Stimulated activated CD4-positive, alpha-beta T cell treated with anti-CD3 and anti-CD28 coated beads, Interleukin-1b, Interleukin-23, amount 100 ng/mL, for 24 hours (primary cell): ENCODE measurements around the gene COPS3.
"Not testable (repeated sequence)": the region's sequence is repeated elsewhere in the genome, so short reads cannot be mapped to it uniquely, and the experiment has no call there.

ENCODE experiments used
- DNase-seq, 4 experiments: peaks; one replicate each; pipeline ENCODE4 v3.0.0-alpha.2; 2020; ENCODE audit warnings: low read depth in 4 of 4, low spot score in 1 of 4

COPS3 gene

GRCh38 chr17:17303010-17303846 is 22.2 kb upstream of the COPS3 start, which contains the start of gene NT5M:
TSS of gene NT5M (plus strand) at chr17:17303373. CDS start at chr17:17303551, 178 bp downstream.
- DNase-seq = peak; percentile 27 to 74 (median 50)

GRCh38 chr17:17301659-17302058 is 20.6 kb upstream of the COPS3 start:
- DNase-seq = not testable (repeated sequence)

GRCh38 chr17:17300624-17301568 is 19.9 kb upstream of the COPS3 start:
- peak in 2 of 4 experiments; percentile 47 to 50 for DNase-seq

- no peak for DNase-seq
Observed at GRCh38 chr17:17298108-17298507, 17.1 kb upstream of the COPS3 start.

- no peak for DNase-seq
Observed at GRCh38 chr17:17297217-17297616, 16.2 kb upstream of the COPS3 start.

- no peak for DNase-seq
Observed at GRCh38 chr17:17295141-17295540, 14.1 kb upstream of the COPS3 start.

- no peak for DNase-seq
Observed at GRCh38 chr17:17289701-17290100, 8.7 kb upstream of the COPS3 start.

GRCh38 chr17:17289086-17289485 is 8.0 kb upstream of the COPS3 start:
- DNase-seq = no peak

- DNase-seq = no peak
Observed at GRCh38 chr17:17285951-17286350, 4.9 kb upstream of the COPS3 start.

- no peak for DNase-seq
Observed at GRCh38 chr17:17279316-17279715, 1.7 kb downstream of the COPS3 start.

GRCh38 chr17:17277431-17277830 is 3.6 kb downstream of the COPS3 start:
- not testable (repeated sequence) for DNase-seq

GRCh38 chr17:17275971-17276370 is 5.1 kb downstream of the COPS3 start:
- no peak for DNase-seq

GRCh38 chr17:17269926-17270773 is 10.9 kb downstream of the COPS3 start:
- no peak for DNase-seq

GRCh38 chr17:17264430-17264829 is 16.6 kb downstream of the COPS3 start:
- no peak for DNase-seq

- DNase-seq = no peak
Observed at GRCh38 chr17:17258998-17259397, 22.0 kb downstream of the COPS3 start.

- DNase-seq = no peak
Observed at GRCh38 chr17:17258011-17258410, 23.0 kb downstream of the COPS3 start.

GRCh38 chr17:17256316-17256715 is 24.7 kb downstream of the COPS3 start:
- no peak for DNase-seq

- DNase-seq = not testable (repeated sequence)
Observed at GRCh38 chr17:17255689-17256088, 25.4 kb downstream of the COPS3 start.

GRCh38 chr17:17254036-17254435 is 27.0 kb downstream of the COPS3 start:
- no peak for DNase-seq

- DNase-seq = no peak
Observed at GRCh38 chr17:17253406-17253805, 27.6 kb downstream of the COPS3 start.

- DNase-seq = no peak
Observed at GRCh38 chr17:17252149-17252661, 28.8 kb downstream of the COPS3 start.
